IMR-90 (cell line): ENCODE results near the gene CCDC83.
A peak's percentile ranks its signal among the peaks of the same experiment; 100 is the strongest.

Source experiments
- CEBPB ChIP-seq: IDR thresholded peaks from 2 replicates; pipeline ENCODE4 v1.6.1; 2012; ENCODE audit warnings: low read depth, low read length, improper control_type of control experiment
- CHD1 ChIP-seq: IDR thresholded peaks from 2 replicates; pipeline ENCODE4 v1.6.1; 2012; ENCODE audit warnings: low read depth, low read length, improper control_type of control experiment
- FOS ChIP-seq: fragments of 150-350 bp; IDR thresholded peaks from 2 replicates; pipeline ENCODE4 v1.6.1; 2016; ENCODE audit warnings: low read depth, low read length
- MAFK ChIP-seq: IDR thresholded peaks from 2 replicates; pipeline ENCODE4 v1.6.1; 2012; ENCODE audit warnings: low read depth, low read length, improper control_type of control experiment
- POLR2A ChIP-seq: IDR thresholded peaks from 2 replicates; pipeline ENCODE4 v1.6.1; 2012; ENCODE audit warnings: mild to moderate bottlenecking, low read depth, low read length
- SMC3 ChIP-seq: fragments of 150-350 bp; IDR thresholded peaks from 2 replicates; pipeline ENCODE4 v1.6.1; 2016; ENCODE audit warnings: low read depth, mild to moderate bottlenecking, antibody characterized with exemption, low read length, moderate library complexity
- TF ChIP-seq, protein P1 (sequence below): conservative IDR thresholded peaks from 2 replicates; pipeline ENCODE4 v1.5.1; 2012; ENCODE audit warnings: mild to moderate bottlenecking, low read depth, low read length, improper control_type of control experiment
- TF ChIP-seq, protein P2 (sequence below): fragments of 150-350 bp; IDR thresholded peaks from 2 replicates; pipeline ENCODE4 v1.6.1; 2017; ENCODE audit warnings: mild to moderate bottlenecking, antibody characterized with exemption, low read length, low read depth

GRCh38 chr11:85854557-85855340 is 434 bp upstream of the CCDC83 start:
- peak; percentile 69 for TF ChIP-seq POLR2A
- TF ChIP-seq, protein P1, sequence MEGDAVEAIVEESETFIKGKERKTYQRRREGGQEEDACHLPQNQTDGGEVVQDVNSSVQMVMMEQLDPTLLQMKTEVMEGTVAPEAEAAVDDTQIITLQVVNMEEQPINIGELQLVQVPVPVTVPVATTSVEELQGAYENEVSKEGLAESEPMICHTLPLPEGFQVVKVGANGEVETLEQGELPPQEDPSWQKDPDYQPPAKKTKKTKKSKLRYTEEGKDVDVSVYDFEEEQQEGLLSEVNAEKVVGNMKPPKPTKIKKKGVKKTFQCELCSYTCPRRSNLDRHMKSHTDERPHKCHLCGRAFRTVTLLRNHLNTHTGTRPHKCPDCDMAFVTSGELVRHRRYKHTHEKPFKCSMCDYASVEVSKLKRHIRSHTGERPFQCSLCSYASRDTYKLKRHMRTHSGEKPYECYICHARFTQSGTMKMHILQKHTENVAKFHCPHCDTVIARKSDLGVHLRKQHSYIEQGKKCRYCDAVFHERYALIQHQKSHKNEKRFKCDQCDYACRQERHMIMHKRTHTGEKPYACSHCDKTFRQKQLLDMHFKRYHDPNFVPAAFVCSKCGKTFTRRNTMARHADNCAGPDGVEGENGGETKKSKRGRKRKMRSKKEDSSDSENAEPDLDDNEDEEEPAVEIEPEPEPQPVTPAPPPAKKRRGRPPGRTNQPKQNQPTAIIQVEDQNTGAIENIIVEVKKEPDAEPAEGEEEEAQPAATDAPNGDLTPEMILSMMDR = peak; percentile 82
- TF ChIP-seq, protein P2, sequence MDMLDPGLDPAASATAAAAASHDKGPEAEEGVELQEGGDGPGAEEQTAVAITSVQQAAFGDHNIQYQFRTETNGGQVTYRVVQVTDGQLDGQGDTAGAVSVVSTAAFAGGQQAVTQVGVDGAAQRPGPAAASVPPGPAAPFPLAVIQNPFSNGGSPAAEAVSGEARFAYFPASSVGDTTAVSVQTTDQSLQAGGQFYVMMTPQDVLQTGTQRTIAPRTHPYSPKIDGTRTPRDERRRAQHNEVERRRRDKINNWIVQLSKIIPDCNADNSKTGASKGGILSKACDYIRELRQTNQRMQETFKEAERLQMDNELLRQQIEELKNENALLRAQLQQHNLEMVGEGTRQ = no peak
- peak; percentile 20; the same call in 1 of the 2 replicates for TF ChIP-seq MAFK
- peak; percentile 80 for TF ChIP-seq SMC3
- no peak for TF ChIP-seq FOS
- no peak for TF ChIP-seq CHD1
- TF ChIP-seq CEBPB = no peak
